K562 (cell line): ENCODE data around the gene DHX57. TPM values are rescaled to one million over a fixed set of nuclear protein-coding genes. Genes with fewer than 3 reads are reported as not detected.

Source experiments
- ADNP ChIP-seq: fragments of 200-800 bp; sonication (Bioruptor generic); IDR thresholded peaks from 2 replicates; pipeline ENCODE4 v1.6.1; 2016; ENCODE audit warnings: missing genetic modification characterization, missing compliant biosample characterization
- BRF2 ChIP-seq: IDR thresholded peaks from 3 replicates; pipeline ENCODE4 v1.6.1; 2011; ENCODE audit warnings: borderline replicate concordance, mild to moderate bottlenecking; ENCODE audit not compliant: insufficient read length, insufficient read depth
- CBX2 ChIP-seq: fragments of 200-600 bp; sonication (generic); IDR thresholded peaks from one replicate; pipeline ENCODE4 v1.6.1; 2012; ENCODE audit warnings: mild to moderate bottlenecking, low read length, inconsistent platforms; ENCODE audit not compliant: insufficient read depth, poor library complexity, severe bottlenecking
- DLX4 ChIP-seq: fragments of 250-450 bp; sonication (Bioruptor Pico); IDR thresholded peaks from 2 replicates; pipeline ENCODE4 v1.6.1; 2021; ENCODE audit warnings: mild to moderate bottlenecking
- KAT8 ChIP-seq: fragments of 450-650 bp; IDR thresholded peaks from 2 replicates; pipeline ENCODE4 v1.6.1; 2016; ENCODE audit warnings: low read depth, mild to moderate bottlenecking
- MCM3 ChIP-seq: fragments of 450-650 bp; IDR thresholded peaks from 2 replicates; pipeline ENCODE4 v1.6.1; 2016
- MEIS2 ChIP-seq: fragments of 450-650 bp; IDR thresholded peaks from 2 replicates; pipeline ENCODE4 v1.6.1; 2014; ENCODE audit warnings: mild to moderate bottlenecking; ENCODE audit not compliant: partially characterized antibody
- MLLT1 ChIP-seq, 2 experiments: fragments of 450-650 bp; IDR thresholded peaks; 2 replicates each; pipeline ENCODE4 v1.6.1; 2016
- PTRF ChIP-seq: fragments of 450-650 bp; IDR thresholded peaks from 2 replicates; pipeline ENCODE4 v1.6.1; 2016; ENCODE audit warnings: mild to moderate bottlenecking, missing genetic modification characterization, missing compliant biosample characterization
- RBM15 ChIP-seq: fragments of 200-400 bp; formaldehyde crosslinking; IDR thresholded peaks from 2 replicates; pipeline ENCODE4 v1.6.1; 2018; ENCODE audit warnings: mild to moderate bottlenecking, low read length, moderate library complexity; ENCODE audit not compliant: insufficient read depth
- SAFB2 ChIP-seq: fragments of 200-400 bp; formaldehyde crosslinking; IDR thresholded peaks from 2 replicates; pipeline ENCODE4 v1.6.1; 2018; ENCODE audit warnings: borderline replicate concordance, low read length, low read depth, moderate library complexity; ENCODE audit not compliant: severe bottlenecking
- SIX5 ChIP-seq, 2 experiments: IDR thresholded peaks; 2 replicates each; pipeline ENCODE4 v1.6.1; 2011; ENCODE audit warnings: low read length in 2 of 2, borderline replicate concordance in 1 of 2, low read depth in 1 of 2, mild to moderate bottlenecking in 1 of 2, moderate library complexity in 1 of 2; ENCODE audit not compliant: insufficient read depth in 1 of 2
- SMAD4 ChIP-seq: fragments of 250-450 bp; sonication (Bioruptor Pico); conservative IDR thresholded peaks from 2 replicates; pipeline ENCODE4 v1.8.0; 2021; ENCODE audit warnings: inconsistent platforms, mild to moderate bottlenecking, moderate library complexity
- TAF15 ChIP-seq: fragments of 200-400 bp; formaldehyde crosslinking; IDR thresholded peaks from 2 replicates; pipeline ENCODE4 v1.6.1; 2017; ENCODE audit warnings: mild to moderate bottlenecking, low read depth, low read length, moderate library complexity
- TAF7 ChIP-seq: fragments of 450-650 bp; IDR thresholded peaks from 2 replicates; pipeline ENCODE4 v1.6.1; 2016; ENCODE audit warnings: missing genetic modification characterization, missing compliant biosample characterization
- ZEB2 ChIP-seq: fragments of 450-650 bp; IDR thresholded peaks from 2 replicates; pipeline ENCODE4 v1.6.1; 2016
- ZFP91 ChIP-seq: sonication (generic); formaldehyde crosslinking; IDR thresholded peaks from 2 replicates; pipeline ENCODE4 v1.8.0; 2022; ENCODE audit warnings: mild to moderate bottlenecking, missing genetic modification reagents
- ZNF124 ChIP-seq: sonication (generic); formaldehyde crosslinking; IDR thresholded peaks from 2 replicates; pipeline ENCODE4 v1.8.1; 2022; ENCODE audit warnings: missing genetic modification reagents
- ZNF695 ChIP-seq: fragments of 450-650 bp; formaldehyde crosslinking; IDR thresholded peaks from 2 replicates; pipeline ENCODE4 v1.4.0; 2020; ENCODE audit warnings: mild to moderate bottlenecking, moderate library complexity
- ZNF707 ChIP-seq: fragments of 250-450 bp; sonication (Bioruptor Pico); conservative IDR thresholded peaks from 2 replicates; pipeline ENCODE4 v1.8.0; 2022; ENCODE audit warnings: inconsistent platforms, mild to moderate bottlenecking, moderate library complexity
- ZNF76 ChIP-seq: fragments of 250-450 bp; sonication (Bioruptor Pico); IDR thresholded peaks from 2 replicates; pipeline ENCODE4 v1.4.0; 2020; ENCODE audit warnings: mild to moderate bottlenecking, moderate library complexity, borderline replicate concordance
- ZNF764 ChIP-seq: fragments of 250-450 bp; sonication (Bioruptor Pico); IDR thresholded peaks from 2 replicates; pipeline ENCODE4 v1.4.0; 2020; ENCODE audit warnings: low read depth, mild to moderate bottlenecking, moderate library complexity
- polyA plus RNA-seq, 8 experiments: library from polyadenylated mRNA; depleted of rRNA in 4 of 8; stranded (reverse) in 5 of 8; unstranded in 3 of 8; fragments of >200 nt; fragmentation: Nextera tagmentation in 2 of 8; fragmentation: Illumina TruSeq in 1 of 8; extraction: Ambion mirVana in 2 of 8; extraction: Trizol in 1 of 8; gene quantifications; 2 replicates each; pipeline versions ENCODE4 v1.2.1 to v1.2.3, GENCODE V29; 2011 to 2014; ENCODE audit warnings: inconsistent platforms in 1 of 8, missing spikeins in 1 of 8
- total RNA-seq, 7 experiments: library from RNA; depleted of rRNA in 6 of 7; stranded (reverse); fragments of >200 nt in 6 of 7; fragmentation: Illumina TruSeq in 2 of 7; extraction: Trizol in 2 of 7; gene quantifications; 2 replicates each; pipeline versions ENCODE4 v1.2.1 to v1.2.3, GENCODE V29; 2011 to 2021; ENCODE audit warnings: low replicate concordance in 1 of 7

Gene DHX57
- total and polyA plus RNA-seq, 9 of the 15 experiments (the other 6 are each of a cell fraction or from before 2014, with no cell fraction given): 7.4 to 23.6 (median 17.9) TPM

GRCh38 chr2:38750891-38751595, 124.7 kb downstream of the DHX57 start, which contains the start of gene SRSF7 (continued):
- TF ChIP-seq MEIS2 (peak; percentile 77), DLX4 (CRISPR knock-in tag) (no peak), ZNF764 (no peak; the same call in 1 of the 2 replicates), ZFP91 (CRISPR knock-in tag) (peak; percentile 78), SIX5 (IDR thresholded peaks at IDR 0.05; ENCODE audit: borderline replicate concordance in 1 of 2, insufficient read depth in 1 of 2, low read depth in 1 of 2, low read length in 2 of 2) (no peak), ZNF695 (CRISPR knock-in tag) (no peak), MCM3 (no peak), SMAD4 (peak; percentile 63; the same call in 1 of the 2 replicates), TAF15 (no peak), KAT8 (no peak; the same call in 1 of the 2 replicates), BRF2 (no peak), SAFB2 (no peak), ZNF707 (CRISPR knock-in tag) (no peak), ZEB2 (no peak), PTRF (tag) (no peak), ZNF124 (CRISPR knock-in tag) (no peak), CBX2 (no peak), ZNF76 (CRISPR knock-in tag) (no peak), RBM15 (no peak), MLLT1 (IDR thresholded peaks at IDR 0.05) (peak; percentile 95 to 96), TAF7 (tag) (peak; percentile 99), ADNP (tag) (no peak)
